ENCODE results near the gene MBLAC1. TPM values are rescaled to one million over a fixed set of nuclear protein-coding genes. Genes with fewer than 3 reads are reported as not detected.

The MBLAC1 gene
- total and polyA plus RNA-seq, 9 of the 15 experiments (the other 6 are each of a cell fraction or from before 2014, with no cell fraction given), result 0.03 to 3.1 (median 0.52) TPM

GRCh38 chr7:100167912-100168323 is 41.2 kb downstream of the MBLAC1 start (continued):
- TF ChIP-seq E4F1 (CRISPR knock-in tag; IDR thresholded peaks at IDR 0.05; ENCODE audit: borderline replicate concordance), result no peak
- TF ChIP-seq ZNF77 (CRISPR knock-in tag; IDR thresholded peaks at IDR 0.05), result no peak
- no peak for TF ChIP-seq CREB3 (tag; conservative IDR thresholded peaks at IDR 0.05; ENCODE audit: low read depth)
- peak; percentile 85 for TF ChIP-seq VEZF1 (CRISPR knock-in tag; IDR thresholded peaks at IDR 0.05)
- TF ChIP-seq MAFG (tag; conservative IDR thresholded peaks at IDR 0.05), result no peak
- no peak for TF ChIP-seq TRIM25 (IDR thresholded peaks at IDR 0.05; ENCODE audit: borderline replicate concordance)
- no peak for TF ChIP-seq FUS (optimal IDR thresholded peaks at IDR 0.05; ENCODE audit: low read depth, low read length)
- no peak for TF ChIP-seq SRSF1 (IDR thresholded peaks at IDR 0.05; ENCODE audit: low read depth, low read length)
- peak; percentile 21 for TF ChIP-seq DACH1 (IDR thresholded peaks at IDR 0.05; ENCODE audit: partially characterized antibody)
- no peak for TF ChIP-seq ATF2 (CRISPR knock-in tag; IDR thresholded peaks at IDR 0.05)
- no peak for TF ChIP-seq ELF2 (CRISPR knock-in tag; IDR thresholded peaks at IDR 0.05)
- no peak for TF ChIP-seq MBD1 (CRISPR knock-in tag; IDR thresholded peaks at IDR 0.05)
- TF ChIP-seq ZBTB49 (CRISPR knock-in tag; IDR thresholded peaks at IDR 0.05; ENCODE audit: borderline replicate concordance), result no peak
- TF ChIP-seq KDM1A (IDR thresholded peaks at IDR 0.05), result peak in 1 of 2 experiments; percentile 85; a peak in 3 of 4 replicates
- peak; percentile 88 to 96 for TF ChIP-seq ARNT (IDR thresholded peaks at IDR 0.05)
- no peak for TF ChIP-seq TAF7 (tag; IDR thresholded peaks at IDR 0.05)
